ENCODE results near the gene COP1.
A peak's percentile ranks its signal among the peaks of the same experiment; 100 is the strongest.
"Not testable (repeated sequence)": the region's sequence is repeated elsewhere in the genome, so short reads cannot be mapped to it uniquely, and the experiment has no call there.

Gene COP1

DNA sequence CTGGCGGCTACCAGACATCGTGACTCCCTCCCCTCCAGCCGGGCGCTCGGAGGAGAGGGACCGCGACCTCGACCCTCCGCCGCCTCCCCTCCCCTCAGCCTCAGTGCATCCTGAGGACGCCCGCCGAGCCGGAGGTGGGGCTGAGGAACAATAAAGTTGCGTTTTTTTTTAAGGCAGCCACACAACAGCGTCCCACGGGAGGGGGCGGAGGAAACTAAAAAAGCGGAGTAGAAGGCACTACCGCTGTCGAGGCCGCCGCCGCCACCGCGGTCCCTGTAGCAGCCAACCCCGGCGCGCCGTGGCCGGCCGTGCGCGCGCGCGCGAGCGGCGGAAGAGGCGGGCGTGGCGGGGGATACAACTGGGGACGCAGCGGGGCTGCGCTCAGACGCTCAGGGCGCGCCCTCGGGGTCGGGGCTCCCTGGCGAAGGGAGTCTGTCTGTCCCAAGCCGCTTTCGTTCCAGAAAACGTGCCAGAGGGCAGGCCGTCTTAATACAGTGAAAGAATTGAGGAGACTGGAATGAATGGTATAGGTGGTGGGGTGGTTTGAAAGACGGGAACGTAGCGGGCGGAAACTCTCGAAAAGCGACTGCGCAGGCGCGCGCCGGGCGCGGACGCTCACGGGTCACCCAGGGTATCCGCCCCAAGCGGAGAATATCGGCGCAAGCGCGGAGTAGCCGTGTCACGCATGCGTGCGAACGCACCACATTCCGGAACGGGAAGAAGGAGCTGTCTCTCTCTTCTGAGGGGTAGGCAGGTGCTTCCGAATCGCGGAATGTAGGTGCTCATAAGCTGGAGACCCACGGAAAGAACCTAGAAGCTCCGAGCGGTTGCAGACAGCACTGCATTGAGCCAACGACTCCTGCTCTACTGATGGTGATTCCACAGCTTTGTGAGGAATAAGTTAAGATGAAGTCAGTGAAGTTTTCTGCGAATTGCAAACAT is at the start of gene COP1:
TSS of gene COP1 (minus strand) at position 326 of the 942 bp plus-strand sequence. CDS start at position 18, 308 bp downstream.
- Histone ChIP-seq H3K36me3 (ENCODE audit: control insufficient read depth, insufficient read depth, low read length) (peaks cover 2% of the 10 kb centered on the region), H3K9me3 (ENCODE audit: control insufficient read depth, insufficient read depth, low read length) (no peaks in the 10 kb centered on the region), H3K27me3 (ENCODE audit: control insufficient read depth, insufficient read depth, low read length) (no peaks in the 10 kb centered on the region), H3K4me3 (ENCODE audit: low read depth, low read length) (peak within 1 kb of the TSS; percentile 84), H3K9ac (ENCODE audit: low read depth, low read length) (peak within 1 kb of the TSS; percentile 87), H3K4me1 (ENCODE audit: control insufficient read depth, insufficient read depth, low read length) (peaks cover 9% of the 10 kb centered on the region)

DNA sequence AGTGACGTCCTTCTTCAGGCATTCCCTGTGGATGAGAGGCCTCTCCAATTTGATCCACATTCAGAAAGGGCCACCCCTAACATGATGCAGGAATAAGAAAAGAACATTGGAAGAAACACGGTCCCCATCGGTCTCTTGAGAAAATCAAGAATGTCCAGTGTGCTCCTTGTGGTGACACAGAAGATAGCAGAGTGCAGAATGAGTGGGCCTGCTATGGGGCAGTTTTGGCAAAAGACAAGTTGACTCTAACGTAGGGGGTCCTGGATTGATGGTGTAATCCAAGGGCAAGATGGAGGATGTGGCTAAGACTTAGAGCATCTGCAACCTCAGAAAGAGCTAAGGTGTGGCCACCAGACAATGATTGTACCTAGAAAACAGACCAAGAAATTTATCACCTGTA is 45.1 kb upstream of the COP1 start:
- no peak overlapping the region for H3K4me3 ChIP-seq (ENCODE audit: low read depth, low read length)
- H3K27me3 ChIP-seq (ENCODE audit: control insufficient read depth, insufficient read depth, low read length), result no peaks in the 10 kb centered on the region
- no peak overlapping the region for H3K9ac ChIP-seq (ENCODE audit: low read depth, low read length)
- peaks cover 7% of the 10 kb centered on the region for H3K4me1 ChIP-seq (ENCODE audit: control insufficient read depth, insufficient read depth, low read length)
- no peaks in the 10 kb centered on the region for H3K36me3 ChIP-seq (ENCODE audit: control insufficient read depth, insufficient read depth, low read length)
- H3K9me3 ChIP-seq (ENCODE audit: control insufficient read depth, insufficient read depth, low read length), result no peaks in the 10 kb centered on the region

DNA sequence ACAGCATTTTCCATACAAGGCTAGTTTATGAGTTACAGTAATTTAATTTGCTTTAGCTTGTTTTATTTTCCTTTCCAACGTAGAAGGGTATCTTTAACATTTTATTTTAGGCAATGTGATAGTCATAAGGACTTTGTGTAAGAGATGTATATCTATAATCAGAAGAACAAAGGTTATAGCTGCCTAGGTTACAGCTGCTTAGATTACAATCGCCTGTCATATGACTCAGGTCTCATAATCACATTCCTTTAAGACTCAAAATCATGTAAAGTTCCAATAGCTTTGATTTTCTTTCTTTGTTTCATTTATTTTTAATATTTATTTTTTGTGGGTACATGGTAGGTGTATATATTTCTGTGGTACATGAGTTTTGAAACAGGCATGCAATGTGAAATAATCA is 37.8 kb upstream of the COP1 start:
- Histone ChIP-seq H3K9me3 (ENCODE audit: control insufficient read depth, insufficient read depth, low read length) (no peaks in the 10 kb centered on the region), H3K36me3 (ENCODE audit: control insufficient read depth, insufficient read depth, low read length) (no peaks in the 10 kb centered on the region), H3K4me1 (ENCODE audit: control insufficient read depth, insufficient read depth, low read length) (no peaks in the 10 kb centered on the region), H3K27me3 (ENCODE audit: control insufficient read depth, insufficient read depth, low read length) (no peaks in the 10 kb centered on the region), H3K4me3 (ENCODE audit: low read depth, low read length) (no peak overlapping the region), H3K9ac (ENCODE audit: low read depth, low read length) (no peak overlapping the region)

DNA sequence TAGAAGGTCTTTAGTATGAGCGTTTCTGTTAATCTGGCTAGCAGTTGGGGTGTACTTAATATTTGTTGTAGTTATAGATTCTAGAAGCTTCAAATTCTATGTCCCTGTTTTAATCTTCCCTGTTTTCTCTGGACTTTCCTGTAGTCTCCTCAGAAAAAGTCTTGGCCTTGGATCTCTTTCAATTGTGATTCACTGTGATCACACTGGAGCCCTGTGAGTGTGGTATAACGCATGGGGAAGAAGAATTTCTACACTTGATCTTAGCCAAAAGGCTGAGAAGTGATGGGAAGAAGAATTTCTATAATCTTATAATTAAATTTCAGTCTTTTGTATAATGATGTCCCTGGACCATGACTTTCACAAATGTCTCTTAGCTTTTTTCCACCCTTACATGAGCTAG is 36.7 kb upstream of the COP1 start:
- no peaks in the 10 kb centered on the region for H3K4me1 ChIP-seq (ENCODE audit: control insufficient read depth, insufficient read depth, low read length)
- H3K4me3 ChIP-seq (ENCODE audit: low read depth, low read length), result no peak overlapping the region
- no peaks in the 10 kb centered on the region for H3K27me3 ChIP-seq (ENCODE audit: control insufficient read depth, insufficient read depth, low read length)
- H3K9me3 ChIP-seq (ENCODE audit: control insufficient read depth, insufficient read depth, low read length), result no peaks in the 10 kb centered on the region
- no peaks in the 10 kb centered on the region for H3K36me3 ChIP-seq (ENCODE audit: control insufficient read depth, insufficient read depth, low read length)
- H3K9ac ChIP-seq (ENCODE audit: low read depth, low read length), result no peak overlapping the region

DNA sequence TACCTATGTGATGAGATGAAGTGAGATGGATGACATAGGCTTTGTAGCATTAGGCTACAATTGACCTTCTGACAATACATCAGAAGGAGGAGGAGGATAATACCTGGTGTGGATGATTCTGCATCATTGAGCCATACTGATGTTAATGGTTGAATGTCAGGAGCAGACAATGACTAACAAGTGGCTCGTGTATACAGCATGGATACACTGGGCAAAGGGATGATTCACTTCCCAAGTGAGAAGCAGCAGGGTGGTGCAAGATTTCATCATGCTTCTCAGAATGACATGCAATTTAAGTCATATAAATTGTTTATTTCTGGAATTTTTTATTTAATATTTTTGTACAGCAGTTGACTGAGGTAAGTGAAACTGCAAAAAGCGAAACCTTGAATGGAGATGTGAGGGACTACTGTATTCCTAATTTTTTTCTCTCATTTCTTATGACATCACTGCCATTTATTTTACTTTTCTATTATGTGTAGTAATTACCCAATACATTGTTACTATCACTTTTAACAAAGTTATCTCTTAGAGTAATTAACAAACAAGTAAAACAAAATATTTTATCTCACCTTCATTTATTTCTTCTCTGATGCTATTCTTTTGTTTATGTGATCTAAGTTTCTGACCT is 34.4 kb upstream of the COP1 start:
- no peak overlapping the region for H3K9ac ChIP-seq (ENCODE audit: low read depth, low read length)
- H3K4me1 ChIP-seq (ENCODE audit: control insufficient read depth, insufficient read depth, low read length), result no peaks in the 10 kb centered on the region
- no peaks in the 10 kb centered on the region for H3K9me3 ChIP-seq (ENCODE audit: control insufficient read depth, insufficient read depth, low read length)
- no peaks in the 10 kb centered on the region for H3K27me3 ChIP-seq (ENCODE audit: control insufficient read depth, insufficient read depth, low read length)
- no peak overlapping the region for H3K4me3 ChIP-seq (ENCODE audit: low read depth, low read length)
- H3K36me3 ChIP-seq (ENCODE audit: control insufficient read depth, insufficient read depth, low read length), result no peaks in the 10 kb centered on the region

DNA sequence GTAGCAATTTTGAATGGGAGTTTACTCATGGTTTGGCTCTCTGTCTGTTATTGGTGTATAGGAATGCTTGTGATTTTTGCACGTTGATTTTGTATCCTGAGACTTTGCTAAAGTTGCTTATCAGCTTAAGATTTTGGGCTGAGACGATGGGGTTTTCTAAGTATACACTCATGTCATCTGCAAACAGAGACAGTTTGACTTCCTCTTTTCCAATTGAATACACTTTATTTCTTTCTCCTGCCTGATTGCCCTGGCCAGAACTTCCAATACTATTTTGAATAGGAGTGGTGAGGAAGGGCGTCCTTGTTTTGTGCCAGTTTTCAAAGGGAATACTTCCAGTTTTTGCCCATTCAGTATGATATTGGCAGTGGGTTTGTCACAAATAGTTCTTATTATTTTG is 26.6 kb upstream of the COP1 start:
- H3K9ac ChIP-seq (ENCODE audit: low read depth, low read length); H3K9me3 ChIP-seq (ENCODE audit: control insufficient read depth, insufficient read depth, low read length); H3K36me3 ChIP-seq (ENCODE audit: control insufficient read depth, insufficient read depth, low read length); H3K27me3 ChIP-seq (ENCODE audit: control insufficient read depth, insufficient read depth, low read length); H3K4me3 ChIP-seq (ENCODE audit: low read depth, low read length); H3K4me1 ChIP-seq (ENCODE audit: control insufficient read depth, insufficient read depth, low read length): not testable (repeated sequence)

DNA sequence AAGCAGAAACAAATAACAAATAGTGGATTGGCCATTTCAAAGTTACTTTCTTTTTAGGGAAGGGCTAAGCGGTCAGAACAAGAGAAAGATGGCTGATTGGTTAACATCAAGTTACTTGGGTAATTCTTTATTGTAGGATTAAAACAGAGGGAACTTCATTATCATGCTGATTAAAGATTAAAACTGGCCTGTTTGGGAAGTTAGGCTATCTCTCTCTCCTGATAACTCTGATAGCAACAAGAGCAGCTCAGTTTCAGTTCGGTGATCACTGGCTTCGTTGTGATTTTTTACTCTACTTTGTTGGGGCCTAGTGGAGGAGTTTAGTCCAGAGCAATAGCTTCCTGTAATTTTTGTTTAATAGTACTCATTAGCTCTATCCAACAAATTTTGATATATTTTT is 20.5 kb upstream of the COP1 start:
- Histone ChIP-seq H3K27me3 (ENCODE audit: control insufficient read depth, insufficient read depth, low read length) (no peaks in the 10 kb centered on the region), H3K4me1 (ENCODE audit: control insufficient read depth, insufficient read depth, low read length) (peaks cover 13% of the 10 kb centered on the region), H3K9me3 (ENCODE audit: control insufficient read depth, insufficient read depth, low read length) (no peaks in the 10 kb centered on the region), H3K36me3 (ENCODE audit: control insufficient read depth, insufficient read depth, low read length) (no peaks in the 10 kb centered on the region), H3K4me3 (ENCODE audit: low read depth, low read length) (no peak overlapping the region), H3K9ac (ENCODE audit: low read depth, low read length) (no peak overlapping the region)

DNA sequence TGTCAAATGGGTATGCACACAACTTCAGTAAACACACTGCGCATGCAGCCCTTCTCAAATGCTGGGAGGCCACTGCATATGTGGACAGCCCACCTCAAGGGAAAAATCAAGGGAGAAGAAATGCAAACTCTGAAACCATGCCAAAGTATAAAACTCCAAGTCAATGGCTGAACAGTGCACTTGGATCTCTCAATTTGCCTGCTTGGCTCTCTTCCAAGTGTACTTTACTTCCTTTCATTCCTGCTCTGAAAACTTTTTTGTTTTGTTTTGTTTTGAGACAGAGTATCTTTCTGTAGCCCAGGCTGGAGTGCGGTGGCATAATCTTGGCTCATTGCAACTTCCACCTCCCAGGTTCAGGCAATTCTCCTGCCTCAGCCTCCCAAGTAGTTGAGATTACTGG is 18.8 kb upstream of the COP1 start:
- Histone ChIP-seq H3K4me1 (ENCODE audit: control insufficient read depth, insufficient read depth, low read length) (peaks cover 13% of the 10 kb centered on the region), H3K9me3 (ENCODE audit: control insufficient read depth, insufficient read depth, low read length) (no peaks in the 10 kb centered on the region), H3K27me3 (ENCODE audit: control insufficient read depth, insufficient read depth, low read length) (no peaks in the 10 kb centered on the region), H3K4me3 (ENCODE audit: low read depth, low read length) (no peak overlapping the region), H3K9ac (ENCODE audit: low read depth, low read length) (no peak overlapping the region), H3K36me3 (ENCODE audit: control insufficient read depth, insufficient read depth, low read length) (no peaks in the 10 kb centered on the region)

DNA sequence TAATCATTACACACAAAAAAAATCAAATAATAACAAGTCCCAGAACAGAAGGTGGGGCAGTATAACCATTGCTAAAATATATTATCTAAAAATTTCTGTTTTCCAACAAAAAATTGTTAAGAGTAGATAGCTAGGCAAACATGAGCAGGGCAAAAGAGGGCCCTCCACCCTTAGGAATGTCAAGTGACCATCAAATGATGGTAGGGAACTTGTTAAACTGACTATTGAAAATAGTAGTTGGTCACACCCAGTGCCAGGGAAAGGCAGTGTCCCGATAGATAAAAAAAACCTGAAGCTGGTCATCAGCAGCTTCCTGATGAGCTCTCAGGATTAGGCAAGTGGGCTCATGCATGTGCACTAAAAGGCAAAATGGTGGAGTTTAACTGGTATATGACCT is 18.4 kb upstream of the COP1 start:
- Histone ChIP-seq H3K9me3 (ENCODE audit: control insufficient read depth, insufficient read depth, low read length) (no peaks in the 10 kb centered on the region), H3K27me3 (ENCODE audit: control insufficient read depth, insufficient read depth, low read length) (no peaks in the 10 kb centered on the region), H3K36me3 (ENCODE audit: control insufficient read depth, insufficient read depth, low read length) (no peaks in the 10 kb centered on the region), H3K4me3 (ENCODE audit: low read depth, low read length) (no peak overlapping the region), H3K4me1 (ENCODE audit: control insufficient read depth, insufficient read depth, low read length) (peaks cover 13% of the 10 kb centered on the region), H3K9ac (ENCODE audit: low read depth, low read length) (no peak overlapping the region)

DNA sequence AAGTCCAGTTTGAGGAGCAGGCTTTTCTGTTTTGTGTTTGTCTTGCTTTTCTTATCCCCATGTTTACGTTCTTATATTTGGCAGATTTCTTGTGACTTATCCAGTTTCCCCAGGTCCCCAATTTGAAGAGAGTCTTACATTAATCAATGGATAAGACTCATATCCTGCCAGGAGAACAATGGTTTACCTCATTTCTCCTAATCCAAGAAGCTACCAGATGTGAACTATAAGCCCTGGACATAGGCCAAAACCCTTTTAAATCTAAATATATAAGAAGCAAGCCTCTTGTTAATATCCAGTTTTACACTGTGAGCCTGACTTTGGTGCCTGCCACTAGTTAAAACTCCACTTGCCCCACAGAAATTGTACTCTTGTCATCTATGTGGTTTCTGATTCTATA is 15.1 kb upstream of the COP1 start:
- no peaks in the 10 kb centered on the region for H3K9me3 ChIP-seq (ENCODE audit: control insufficient read depth, insufficient read depth, low read length)
- no peaks in the 10 kb centered on the region for H3K36me3 ChIP-seq (ENCODE audit: control insufficient read depth, insufficient read depth, low read length)
- H3K4me1 ChIP-seq (ENCODE audit: control insufficient read depth, insufficient read depth, low read length), result peaks cover 13% of the 10 kb centered on the region
- H3K4me3 ChIP-seq (ENCODE audit: low read depth, low read length), result no peak overlapping the region
- no peak overlapping the region for H3K9ac ChIP-seq (ENCODE audit: low read depth, low read length)
- no peaks in the 10 kb centered on the region for H3K27me3 ChIP-seq (ENCODE audit: control insufficient read depth, insufficient read depth, low read length)

DNA sequence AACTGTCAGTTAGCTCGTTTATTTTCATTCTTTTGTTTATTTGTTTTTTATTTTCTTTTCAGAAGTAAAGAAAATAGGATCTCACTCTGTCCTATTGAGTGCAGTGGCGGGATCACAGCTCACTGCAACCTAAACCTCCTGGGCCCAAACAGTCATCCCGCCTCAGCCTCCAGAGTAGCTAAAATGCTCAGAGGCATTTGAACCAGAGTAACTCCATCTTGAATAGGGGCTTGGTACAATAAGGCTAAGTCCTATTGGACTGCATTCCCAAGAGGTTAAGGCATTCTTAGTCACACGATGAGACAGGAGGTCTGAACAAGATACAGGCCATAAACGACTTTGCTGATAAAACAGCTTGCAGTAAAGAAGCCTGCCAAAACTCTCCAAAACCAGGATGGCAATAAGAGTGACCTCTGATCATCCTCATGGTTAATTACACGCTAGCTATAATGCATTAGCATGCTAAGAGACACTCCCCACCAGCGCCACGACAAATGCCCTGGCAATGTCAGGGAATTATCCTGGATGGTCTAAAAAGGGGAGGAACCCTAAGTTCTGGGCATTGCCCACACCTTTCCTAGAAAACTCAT is 13.1 kb upstream of the COP1 start:
- Histone ChIP-seq H3K9ac (ENCODE audit: low read depth, low read length) (no peak overlapping the region), H3K4me1 (ENCODE audit: control insufficient read depth, insufficient read depth, low read length) (peaks cover 9% of the 10 kb centered on the region), H3K9me3 (ENCODE audit: control insufficient read depth, insufficient read depth, low read length) (no peaks in the 10 kb centered on the region), H3K4me3 (ENCODE audit: low read depth, low read length) (no peak overlapping the region), H3K36me3 (ENCODE audit: control insufficient read depth, insufficient read depth, low read length) (no peaks in the 10 kb centered on the region), H3K27me3 (ENCODE audit: control insufficient read depth, insufficient read depth, low read length) (no peaks in the 10 kb centered on the region)

Measured in iPS-15b (cell line).